Uterus (tissue), 2 donors: ENCODE results near the gene SKIDA1.

Experiments
- POLR2A ChIP-seq, 2 donors: fragments of 450-650 bp; IDR thresholded peaks; one replicate each; pipeline ENCODE4 v1.6.1; 2016; ENCODE audit warnings: antibody characterized with exemption in 2 of 2, mild to moderate bottlenecking in 1 of 2, moderate library complexity in 1 of 2
- TF ChIP-seq, protein P1 (sequence below), 4 experiments: fragments of 200-600 bp in 2 of 4; fragments of 450-650 bp in 2 of 4; sonication (generic) in 2 of 4; IDR thresholded peaks; one replicate each; pipeline ENCODE4 v1.5.1; 2016 to 2019; ENCODE audit warnings: antibody characterized with exemption in 4 of 4, mild to moderate bottlenecking in 2 of 4, moderate library complexity in 1 of 4

DNA sequence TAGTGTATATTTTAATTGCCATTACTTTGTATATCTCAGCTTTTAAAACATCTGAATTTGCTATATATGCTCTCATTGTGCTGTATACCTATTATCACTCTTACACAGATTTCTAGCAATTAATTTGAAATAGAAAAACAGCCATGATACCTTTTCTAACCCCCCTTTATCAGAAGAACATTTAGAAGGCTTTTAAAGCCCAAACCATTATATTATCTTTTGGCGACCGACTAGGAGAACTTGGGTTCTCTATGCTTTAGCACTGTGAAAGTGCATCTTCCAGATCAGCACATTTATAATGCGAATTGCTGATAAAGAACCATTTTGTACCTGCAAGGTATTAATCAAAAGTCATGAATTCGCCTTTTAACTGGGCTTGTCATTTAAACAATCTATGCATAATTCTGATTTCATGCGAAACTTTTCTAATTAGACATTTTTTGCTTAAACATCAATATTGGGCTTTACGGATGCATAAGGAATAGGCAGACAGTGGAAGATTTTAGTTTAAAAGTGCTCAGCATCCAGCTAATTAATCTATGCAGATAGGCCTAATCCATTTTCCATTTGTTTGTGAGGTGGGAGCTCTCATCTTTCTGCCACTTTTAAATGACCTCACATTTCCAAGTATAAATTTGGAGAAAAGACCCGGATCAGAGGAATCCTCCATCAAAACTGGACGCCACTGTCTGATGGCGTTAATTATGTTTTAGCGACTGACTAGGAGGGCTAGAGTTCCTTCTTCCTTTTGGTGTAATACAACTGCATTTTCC lies 7.4 kb upstream of the SKIDA1 start:
- TF ChIP-seq, protein P1, sequence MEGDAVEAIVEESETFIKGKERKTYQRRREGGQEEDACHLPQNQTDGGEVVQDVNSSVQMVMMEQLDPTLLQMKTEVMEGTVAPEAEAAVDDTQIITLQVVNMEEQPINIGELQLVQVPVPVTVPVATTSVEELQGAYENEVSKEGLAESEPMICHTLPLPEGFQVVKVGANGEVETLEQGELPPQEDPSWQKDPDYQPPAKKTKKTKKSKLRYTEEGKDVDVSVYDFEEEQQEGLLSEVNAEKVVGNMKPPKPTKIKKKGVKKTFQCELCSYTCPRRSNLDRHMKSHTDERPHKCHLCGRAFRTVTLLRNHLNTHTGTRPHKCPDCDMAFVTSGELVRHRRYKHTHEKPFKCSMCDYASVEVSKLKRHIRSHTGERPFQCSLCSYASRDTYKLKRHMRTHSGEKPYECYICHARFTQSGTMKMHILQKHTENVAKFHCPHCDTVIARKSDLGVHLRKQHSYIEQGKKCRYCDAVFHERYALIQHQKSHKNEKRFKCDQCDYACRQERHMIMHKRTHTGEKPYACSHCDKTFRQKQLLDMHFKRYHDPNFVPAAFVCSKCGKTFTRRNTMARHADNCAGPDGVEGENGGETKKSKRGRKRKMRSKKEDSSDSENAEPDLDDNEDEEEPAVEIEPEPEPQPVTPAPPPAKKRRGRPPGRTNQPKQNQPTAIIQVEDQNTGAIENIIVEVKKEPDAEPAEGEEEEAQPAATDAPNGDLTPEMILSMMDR (IDR thresholded peaks at IDR 0.05), result no peak
- no peak for TF ChIP-seq POLR2A (IDR thresholded peaks at IDR 0.05)
